Cerebellar nuclear complex (tissue), 1 donor: ENCODE results near the gene ALX4.

Experiments used
- DNase-seq, 2 experiments: peaks; one replicate each; lab custom pipeline; 2025; lab: John Stamatoyannopoulos, UW

Gene ALX4

GRCh38 chr11:44309478-44310205 is at the start of gene ALX4:
ALX4 (minus strand) TSS chr11:44310139; CDS start chr11:44310062, 77 bp downstream.
- DNase-seq: no peak

DNA sequence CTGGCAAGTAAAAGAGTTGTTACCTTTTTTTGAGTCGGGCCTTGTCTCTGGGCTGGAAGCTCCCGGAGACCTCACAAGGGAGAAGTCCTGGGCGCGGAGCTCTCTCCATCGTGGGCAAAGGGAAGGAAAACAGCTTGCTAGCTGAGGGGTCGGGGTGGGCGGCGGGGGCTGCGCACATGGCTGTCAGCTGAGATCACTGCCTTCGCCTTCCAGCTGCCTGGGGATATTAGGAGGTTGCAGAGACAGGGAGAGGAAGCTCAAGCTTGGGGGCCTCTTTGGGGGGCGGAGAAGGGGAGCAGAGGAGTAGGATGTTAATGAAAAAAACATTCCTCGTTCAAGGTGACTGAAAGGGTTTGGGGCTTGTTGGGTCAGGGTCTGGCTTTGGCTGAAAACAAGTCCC is 49.2 kb upstream of the ALX4 start:
- no peak for DNase-seq

DNA sequence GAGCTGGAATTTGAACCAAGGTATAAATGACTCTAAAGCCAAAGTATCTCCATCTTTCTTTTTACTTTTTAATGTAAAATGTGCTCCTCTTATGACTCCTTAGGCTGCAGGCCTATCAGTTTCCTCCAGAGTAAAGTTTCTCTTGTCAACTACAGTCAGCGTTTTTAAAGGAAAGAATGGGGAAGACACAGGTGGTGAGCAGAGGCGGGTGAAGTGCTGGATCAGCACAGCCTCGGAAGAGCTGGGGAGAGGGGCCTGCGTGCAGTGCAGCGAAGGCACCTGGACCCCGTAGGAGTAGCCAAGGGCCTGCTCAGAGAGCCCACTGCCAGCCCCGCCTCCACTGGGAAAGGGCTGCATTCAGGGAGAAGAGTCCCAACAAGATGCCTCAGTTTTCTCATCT is 48.8 kb upstream of the ALX4 start:
- no peak for DNase-seq

DNA sequence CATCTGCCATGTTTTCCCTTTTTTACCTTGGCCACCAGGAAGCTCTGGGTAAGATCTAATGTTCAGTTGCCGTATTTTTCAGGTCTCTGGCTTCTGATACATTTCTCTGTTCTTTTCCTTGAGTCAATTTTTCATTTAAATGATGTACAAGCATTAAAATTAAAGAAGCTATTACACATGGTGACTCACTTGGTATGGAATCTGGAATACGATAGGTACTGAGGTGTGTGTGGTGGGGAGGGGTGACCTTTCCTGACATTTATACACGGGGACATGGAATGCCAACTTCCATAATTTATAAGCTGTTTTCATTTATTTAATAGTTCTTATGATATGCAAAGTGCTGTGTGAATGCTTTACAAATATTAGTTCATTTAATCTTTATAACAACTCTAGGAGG is 47.8 kb upstream of the ALX4 start:
- no peak for DNase-seq

GRCh38 chr11:44356351-44356750 is 46.4 kb upstream of the ALX4 start:
- no peak for DNase-seq

GRCh38 chr11:44351898-44352498 is 42.1 kb upstream of the ALX4 start:
- DNase-seq: no peak

DNA sequence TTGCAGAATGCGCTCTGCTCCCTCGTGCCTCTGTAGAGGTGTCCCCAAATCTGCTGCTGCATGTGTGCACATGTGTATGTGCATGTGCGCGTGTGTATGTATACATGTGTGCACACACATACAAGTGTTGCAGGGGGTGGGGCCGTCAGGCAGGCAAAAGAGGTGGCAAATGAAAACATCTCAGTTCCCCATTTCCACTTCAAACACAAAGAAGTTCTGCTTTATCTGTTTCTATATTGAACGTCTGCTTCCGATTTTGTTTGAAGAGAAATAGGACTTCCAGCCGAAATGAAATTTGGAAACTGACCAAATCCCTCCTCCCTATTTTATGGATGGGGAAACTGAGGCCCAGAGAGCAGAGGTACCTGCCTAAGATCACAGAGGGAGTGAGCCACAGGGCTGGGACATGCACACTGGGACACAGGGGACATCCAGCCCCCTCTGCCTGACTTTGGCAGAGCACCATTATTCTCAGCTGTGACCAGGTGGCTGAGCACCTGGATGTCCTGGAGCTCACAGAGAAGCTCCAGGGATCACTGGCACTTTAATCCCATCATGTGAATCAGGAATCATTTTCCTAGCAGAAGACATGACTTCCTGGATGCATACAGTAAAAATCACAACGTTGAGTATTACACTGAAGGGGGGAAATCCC is 41.2 kb upstream of the ALX4 start:
- DNase-seq: no peak

DNA sequence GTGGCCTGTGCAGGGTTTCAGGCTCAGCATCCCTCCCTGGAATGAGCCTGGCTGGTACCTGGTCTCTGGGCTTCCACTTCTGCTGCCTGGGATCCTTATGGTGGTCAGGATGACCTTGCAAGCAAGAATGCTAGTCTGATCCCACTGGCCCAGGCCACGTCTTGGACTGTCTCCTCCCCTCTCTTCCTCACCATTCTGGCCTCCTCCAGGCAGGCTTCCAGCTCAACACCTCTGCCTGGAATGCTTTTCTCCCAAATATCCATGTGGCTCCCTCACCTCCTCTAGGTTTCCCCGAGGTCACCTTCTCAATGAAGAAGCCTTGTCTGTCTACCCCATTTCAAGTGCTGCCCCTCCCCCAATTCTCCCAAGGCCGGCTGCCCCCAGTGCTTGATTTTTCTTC is 39.4 kb upstream of the ALX4 start:
- no peak for DNase-seq

GRCh38 chr11:44348721-44349120 is 38.8 kb upstream of the ALX4 start:
- no peak for DNase-seq

- DNase-seq: no peak
These were observed 38.2 kb upstream of the ALX4 start for GRCh38 chr11:44348114-44348513.

GRCh38 chr11:44347538-44347937 is 37.6 kb upstream of the ALX4 start:
- DNase-seq: no peak

- no peak for DNase-seq
These were observed 37.0 kb upstream of the ALX4 start for GRCh38 chr11:44346983-44347382.

- no peak for DNase-seq
These were observed 35.8 kb upstream of the ALX4 start for GRCh38 chr11:44345781-44346180.

- no peak for DNase-seq
These were observed 35.0 kb upstream of the ALX4 start for GRCh38 chr11:44344921-44345320.

DNA sequence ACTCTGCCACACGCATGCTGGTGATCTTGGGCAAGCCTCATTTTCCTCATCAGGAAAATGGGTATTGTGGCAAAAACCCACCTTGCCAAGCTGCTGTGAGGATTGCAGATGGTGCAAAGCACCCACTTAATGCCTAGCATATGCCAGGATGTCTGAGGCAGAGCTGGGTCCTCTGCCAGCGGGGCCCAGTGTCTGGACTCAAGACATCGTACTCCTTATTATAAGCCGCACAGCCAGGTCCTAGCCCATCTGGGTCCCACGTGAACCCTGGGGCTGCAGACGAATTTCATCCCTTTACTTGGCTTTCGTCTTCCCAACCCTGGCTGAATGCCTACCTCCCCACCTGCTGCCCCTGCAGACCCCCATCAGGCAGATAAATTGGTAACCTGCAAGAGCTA is 34.5 kb upstream of the ALX4 start:
- no peak for DNase-seq

- no peak for DNase-seq
These were observed 34.0 kb upstream of the ALX4 start for GRCh38 chr11:44343778-44344422.

GRCh38 chr11:44342616-44343015 is 32.7 kb upstream of the ALX4 start:
- no peak for DNase-seq

- no peak for DNase-seq
These were observed 30.7 kb upstream of the ALX4 start for GRCh38 chr11:44340656-44341055.

- DNase-seq: no peak
These were observed 29.6 kb upstream of the ALX4 start for GRCh38 chr11:44339530-44339883.

DNA sequence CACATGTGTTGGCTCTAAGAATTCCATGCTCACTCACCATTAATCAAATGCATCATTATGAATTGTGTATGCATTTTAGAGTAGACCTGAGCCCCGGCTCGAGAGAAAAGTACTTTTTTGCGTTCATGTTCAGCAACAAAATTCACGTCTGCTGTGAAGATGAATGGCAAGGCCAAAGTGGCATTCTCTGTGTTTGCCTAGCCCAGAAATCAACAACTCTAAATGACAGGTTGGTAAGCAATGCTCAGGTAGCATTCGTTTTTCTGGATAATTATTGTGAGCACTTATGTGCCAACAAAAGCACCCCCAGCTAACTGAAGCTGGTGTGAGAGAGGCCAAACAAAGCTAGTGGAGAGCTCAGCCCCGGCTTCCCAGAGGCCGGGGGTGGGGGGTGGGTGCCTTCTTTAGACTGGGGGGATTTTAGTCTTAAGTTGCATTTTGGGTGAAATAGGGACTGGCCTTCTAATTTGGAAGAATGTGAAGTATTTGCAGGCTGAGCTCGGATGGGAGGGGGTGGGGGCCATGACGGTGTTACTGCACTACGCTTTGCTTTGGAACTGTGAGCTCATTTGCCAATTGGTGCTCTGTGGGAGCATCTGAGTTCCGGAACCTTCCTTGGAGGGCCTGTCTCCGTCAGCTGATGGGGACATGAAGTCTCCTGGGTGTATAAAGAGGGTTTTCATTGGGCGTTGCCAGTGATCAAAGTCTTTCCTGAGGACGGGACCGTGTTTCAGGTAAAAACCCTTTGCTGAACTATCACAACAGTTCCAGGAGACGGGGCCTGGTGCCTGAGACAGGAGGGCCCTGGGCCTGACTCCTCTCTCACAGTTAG is 29.0 kb upstream of the ALX4 start:
- DNase-seq: no peak

GRCh38 chr11:44338026-44338425 is 28.1 kb upstream of the ALX4 start:
- no peak for DNase-seq

DNA sequence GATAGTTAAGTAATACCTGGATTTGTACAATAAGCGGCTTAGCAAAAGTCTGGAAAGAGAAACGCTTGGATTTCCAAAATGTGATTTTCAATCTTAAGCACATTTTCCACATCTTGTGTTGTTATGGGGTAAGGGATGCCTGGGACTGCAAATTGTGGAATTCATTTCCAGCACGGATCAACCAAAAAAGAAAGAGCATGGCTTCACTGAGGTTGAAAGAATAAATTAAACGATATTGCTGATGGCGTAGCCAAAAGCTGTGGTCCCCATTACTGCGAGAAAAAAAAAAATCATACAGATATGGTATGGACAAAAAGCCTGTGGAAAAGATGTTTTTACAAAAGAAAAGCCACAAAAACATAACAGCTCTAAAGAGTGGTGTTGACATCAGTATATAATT is 26.0 kb upstream of the ALX4 start:
- DNase-seq: no peak
